Midbrain (tissue), 1 donor: ENCODE results near the gene KRTAP10-12.
"Not testable (repeated sequence)": the region's sequence is repeated elsewhere in the genome, so short reads cannot be mapped to it uniquely, and the experiment has no call there.

ENCODE experiments used
- DNase-seq: peaks from one replicate; lab custom pipeline; 2025; lab: John Stamatoyannopoulos, UW

KRTAP10-12 gene, protein sequence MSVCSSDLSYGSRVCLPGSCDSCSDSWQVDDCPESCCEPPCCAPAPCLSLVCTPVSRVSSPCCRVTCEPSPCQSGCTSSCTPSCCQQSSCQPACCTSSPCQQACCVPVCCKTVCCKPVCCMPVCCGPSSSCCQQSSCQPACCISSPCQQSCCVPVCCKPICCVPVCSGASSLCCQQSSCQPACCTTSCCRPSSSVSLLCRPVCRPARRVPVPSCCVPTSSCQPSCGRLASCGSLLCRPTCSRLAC

DNA sequence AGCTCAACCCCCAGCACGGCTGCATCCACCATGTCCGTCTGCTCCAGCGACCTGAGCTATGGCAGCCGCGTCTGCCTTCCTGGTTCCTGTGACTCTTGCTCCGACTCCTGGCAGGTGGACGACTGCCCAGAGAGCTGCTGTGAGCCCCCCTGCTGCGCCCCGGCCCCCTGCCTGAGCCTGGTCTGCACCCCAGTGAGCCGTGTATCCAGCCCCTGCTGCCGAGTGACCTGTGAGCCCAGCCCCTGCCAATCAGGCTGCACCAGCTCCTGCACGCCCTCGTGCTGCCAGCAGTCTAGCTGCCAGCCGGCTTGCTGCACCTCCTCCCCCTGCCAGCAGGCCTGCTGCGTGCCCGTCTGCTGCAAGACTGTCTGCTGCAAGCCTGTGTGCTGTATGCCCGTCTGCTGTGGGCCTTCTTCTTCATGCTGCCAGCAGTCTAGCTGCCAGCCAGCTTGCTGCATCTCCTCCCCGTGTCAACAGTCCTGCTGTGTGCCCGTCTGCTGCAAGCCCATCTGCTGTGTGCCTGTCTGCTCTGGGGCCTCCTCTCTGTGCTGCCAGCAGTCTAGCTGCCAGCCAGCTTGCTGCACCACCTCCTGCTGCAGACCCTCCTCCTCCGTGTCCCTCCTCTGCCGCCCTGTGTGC, at the start of gene KRTAP10-12:
KRTAP10-12 (plus strand) TSS at position 1 of the 639 bp plus-strand sequence; CDS start at position 31, 30 bp downstream.
- DNase-seq: not testable (repeated sequence)

GRCh38 chr21:44647222-44647552, 49.8 kb upstream of the KRTAP10-12 start:
- DNase-seq: no peak

DNA sequence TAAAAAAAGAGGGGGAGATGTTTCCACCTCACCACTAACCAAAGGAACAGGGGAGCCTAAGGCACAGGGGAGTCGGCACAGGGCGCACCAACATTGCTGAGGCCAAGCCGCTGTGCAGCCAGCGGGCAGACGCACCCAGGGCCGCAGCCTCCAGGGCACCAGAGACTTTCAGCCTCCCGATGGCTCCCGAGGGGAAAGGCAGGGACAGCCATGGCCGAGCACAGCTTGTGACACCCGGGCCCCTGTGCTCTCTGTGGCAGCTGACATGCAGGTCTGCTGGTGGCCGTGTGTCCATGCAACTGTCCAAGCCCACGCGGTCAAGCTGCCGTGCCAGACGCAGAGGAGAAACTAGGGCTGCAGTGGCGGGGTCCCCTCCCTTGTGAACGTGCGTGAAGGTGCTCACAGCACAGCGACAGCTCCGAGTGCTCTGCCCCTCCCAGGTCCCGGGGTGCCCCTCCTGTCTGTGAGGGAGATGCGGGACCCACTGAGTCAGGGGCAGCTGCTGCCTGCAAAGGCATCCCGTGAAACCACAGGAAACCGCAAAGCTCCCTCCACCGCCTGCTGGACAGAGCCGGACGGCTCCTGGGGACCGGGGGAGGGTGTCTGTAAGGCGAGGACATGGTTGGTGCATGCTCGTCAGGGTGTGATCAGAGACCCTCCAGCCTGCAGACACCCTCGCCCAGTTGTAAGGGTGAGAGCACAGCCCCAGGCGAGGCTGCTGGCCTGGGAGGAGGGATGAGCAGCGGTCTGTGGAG, 48.2 kb upstream of the KRTAP10-12 start:
- DNase-seq: no peak

DNA sequence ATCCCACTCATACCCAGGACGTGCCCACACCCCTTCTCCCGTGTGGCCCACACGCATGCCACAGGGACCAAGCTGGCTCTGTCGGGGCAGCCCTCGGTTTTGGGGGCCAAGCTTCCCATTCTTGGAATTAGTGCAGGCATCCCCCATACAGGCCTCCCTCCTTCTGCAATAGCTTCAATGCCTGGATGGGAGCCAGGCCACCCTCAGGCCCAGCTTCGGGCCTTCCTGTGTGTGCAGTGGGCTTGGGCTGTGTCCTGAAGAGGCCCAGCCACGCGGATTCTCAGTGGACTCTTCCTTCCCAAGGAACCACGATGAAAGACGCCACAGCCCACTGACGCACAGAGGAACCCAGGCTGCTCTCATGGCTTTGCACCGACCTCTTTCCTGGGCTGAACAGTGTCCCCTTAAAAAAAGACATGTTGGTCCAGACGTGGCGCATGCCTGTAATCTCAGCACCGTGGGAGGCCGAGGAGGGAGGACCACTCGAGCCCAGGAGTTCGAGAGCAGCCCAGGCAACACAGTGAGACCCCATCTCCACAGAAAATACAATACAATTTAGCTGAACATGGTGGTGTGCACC, 47.4 kb upstream of the KRTAP10-12 start:
- DNase-seq: no peak

GRCh38 chr21:44650265-44650972, 46.6 kb upstream of the KRTAP10-12 start:
- no peak for DNase-seq

DNA sequence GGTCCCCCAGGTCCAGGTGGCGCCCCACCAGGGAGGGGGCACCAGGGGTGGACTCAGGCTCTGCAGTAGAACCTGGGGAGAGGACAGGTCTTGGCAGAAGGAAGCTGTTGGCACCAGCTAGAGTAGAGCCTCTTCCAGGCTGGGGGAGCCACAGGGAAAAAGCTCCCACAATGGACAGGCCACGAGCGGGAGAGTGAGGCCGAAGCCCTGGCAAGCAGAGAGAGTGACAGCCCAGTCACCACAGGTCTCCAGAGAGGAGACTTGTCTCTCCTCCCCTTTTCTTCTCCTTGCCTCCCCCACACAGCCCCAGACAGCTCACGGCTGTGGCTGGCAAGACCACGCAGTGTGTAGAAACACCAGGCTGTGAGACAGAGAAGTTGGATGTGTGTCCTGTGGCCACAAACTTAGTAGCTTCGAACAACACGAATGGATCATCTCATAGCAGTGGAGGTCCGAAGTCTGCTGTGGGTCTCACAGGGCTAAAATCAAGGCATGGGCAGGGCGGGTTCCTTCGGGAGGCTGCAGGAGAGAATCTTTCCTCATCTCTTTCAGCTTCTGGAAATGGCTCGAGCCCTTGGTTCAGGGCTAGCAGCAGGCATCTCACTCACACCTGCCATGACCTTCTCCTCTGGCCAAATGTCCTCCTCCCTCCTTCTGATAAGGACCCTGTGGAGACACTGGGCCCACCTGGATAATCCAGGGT, 45.8 kb upstream of the KRTAP10-12 start:
- no peak for DNase-seq

DNA sequence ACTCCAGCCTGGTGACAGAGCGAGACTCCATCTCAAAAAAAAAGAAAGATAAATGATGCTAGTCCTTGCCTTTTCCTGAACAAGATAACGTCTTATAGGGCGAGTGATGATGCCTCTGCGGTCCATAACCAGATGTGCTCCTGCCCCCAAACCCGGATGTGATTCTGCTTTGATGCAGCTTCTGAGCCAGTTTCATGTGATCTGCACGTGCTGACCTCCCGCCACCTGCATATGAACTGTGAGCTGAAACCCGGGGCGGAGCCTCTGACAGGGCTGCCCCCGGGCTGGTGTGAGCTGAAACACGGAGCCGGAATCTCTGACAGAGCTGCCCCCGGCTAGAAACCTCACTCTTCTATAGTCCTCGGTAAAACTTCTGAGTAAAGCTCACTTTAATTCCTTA, 43.8 kb upstream of the KRTAP10-12 start:
- no peak for DNase-seq

GRCh38 chr21:44653656-44654575, 43.1 kb upstream of the KRTAP10-12 start:
- DNase-seq: no peak

DNA sequence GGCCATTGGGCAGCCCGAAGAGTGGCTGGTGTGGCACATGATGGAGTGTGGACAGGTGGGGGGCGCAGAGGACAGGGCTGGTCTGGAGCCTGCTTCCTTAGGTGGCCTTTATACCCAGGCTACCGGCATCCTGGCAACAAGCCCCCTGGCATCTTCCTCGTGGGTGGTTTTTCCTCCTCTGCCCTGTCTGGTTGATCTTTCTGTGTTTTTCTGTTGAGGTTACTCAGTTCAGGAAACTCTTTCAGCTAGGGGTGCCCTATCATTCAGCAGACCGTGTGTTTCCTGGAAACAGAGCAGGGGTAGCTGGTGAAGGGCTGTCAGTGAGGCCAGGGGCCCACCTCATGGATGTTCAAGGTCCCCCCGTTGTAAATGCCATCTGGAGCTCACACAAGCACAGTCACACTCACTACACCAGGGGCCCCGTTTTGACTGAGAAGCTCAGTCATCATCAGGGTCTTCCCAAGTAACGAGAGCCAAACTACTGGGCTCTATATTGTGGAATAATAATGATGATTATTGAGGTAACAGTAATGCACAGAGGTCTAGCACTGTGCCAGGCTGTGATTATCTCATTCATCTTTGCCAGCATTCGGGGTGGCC, 42.3 kb upstream of the KRTAP10-12 start, which contains the start of gene KRTAP12-4:
KRTAP12-4 (minus strand) TSS at position 84 of the 600 bp plus-strand sequence; CDS start at position 39, 45 bp downstream.
- DNase-seq: no peak

- DNase-seq: no peak
These were observed 40.1 kb upstream of the KRTAP10-12 start for GRCh38 chr21:44656868-44657267.

GRCh38 chr21:44657635-44658540, 39.1 kb upstream of the KRTAP10-12 start, which contains the start of gene KRTAP12-3:
Gene KRTAP12-3 (plus strand): TSS chr21:44657932. CDS start chr21:44657980, 48 bp downstream.
- DNase-seq: no peak

- no peak for DNase-seq
These were observed 38.4 kb upstream of the KRTAP10-12 start for GRCh38 chr21:44658541-44658910.

GRCh38 chr21:44658913-44659595, 37.9 kb upstream of the KRTAP10-12 start:
- DNase-seq: no peak

GRCh38 chr21:44661567-44661966, 35.4 kb upstream of the KRTAP10-12 start:
- not testable (repeated sequence) for DNase-seq

GRCh38 chr21:44664691-44665090, 32.3 kb upstream of the KRTAP10-12 start:
- no peak for DNase-seq

DNA sequence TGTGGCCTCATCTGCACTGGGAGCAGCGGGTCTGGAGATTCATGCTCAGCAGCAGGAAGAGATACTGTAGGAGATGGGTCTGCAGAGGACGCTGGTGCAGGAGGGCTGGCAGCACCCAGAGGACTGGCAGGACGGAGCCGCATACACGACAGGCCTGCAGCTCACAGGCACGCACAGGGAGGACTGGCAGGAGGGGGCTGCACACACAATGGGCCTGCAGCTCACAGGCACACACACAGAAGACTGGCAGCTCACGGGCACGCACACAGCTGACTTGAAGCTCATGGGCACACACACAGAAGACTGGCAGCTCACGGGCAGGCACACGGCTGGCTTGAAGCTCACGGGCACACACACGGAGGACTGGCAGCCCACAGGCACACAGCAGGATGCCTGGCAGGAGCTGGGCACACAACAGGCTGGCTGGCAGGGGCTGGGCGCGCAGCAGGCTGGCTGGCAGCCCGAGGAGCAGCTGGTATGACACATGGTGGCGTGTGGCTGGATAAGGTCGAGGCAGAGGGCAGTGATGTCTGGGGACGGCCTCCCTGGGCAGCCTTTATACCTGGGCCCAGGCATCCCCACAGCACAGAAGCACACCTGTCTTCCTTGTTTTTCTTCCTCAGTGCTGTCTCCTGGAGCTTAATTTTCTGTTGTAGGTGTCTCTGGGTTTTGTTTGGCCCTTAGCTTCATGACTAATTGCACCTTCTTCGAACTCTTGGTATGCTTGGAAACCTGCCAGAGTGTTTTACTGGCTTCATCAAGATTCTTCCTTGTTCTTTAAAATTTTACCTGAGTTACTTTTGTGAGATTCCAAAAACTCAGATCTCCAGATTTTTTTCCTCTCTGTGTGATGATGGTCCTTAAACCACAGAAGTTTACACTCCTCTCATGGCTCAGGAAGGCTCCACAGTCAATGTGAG, 30.3 kb upstream of the KRTAP10-12 start, which contains the start of gene KRTAP12-2:
KRTAP12-2 (minus strand) TSS at position 527 of the 920 bp plus-strand sequence; CDS start at position 486, 41 bp downstream.
- DNase-seq: no peak

DNA sequence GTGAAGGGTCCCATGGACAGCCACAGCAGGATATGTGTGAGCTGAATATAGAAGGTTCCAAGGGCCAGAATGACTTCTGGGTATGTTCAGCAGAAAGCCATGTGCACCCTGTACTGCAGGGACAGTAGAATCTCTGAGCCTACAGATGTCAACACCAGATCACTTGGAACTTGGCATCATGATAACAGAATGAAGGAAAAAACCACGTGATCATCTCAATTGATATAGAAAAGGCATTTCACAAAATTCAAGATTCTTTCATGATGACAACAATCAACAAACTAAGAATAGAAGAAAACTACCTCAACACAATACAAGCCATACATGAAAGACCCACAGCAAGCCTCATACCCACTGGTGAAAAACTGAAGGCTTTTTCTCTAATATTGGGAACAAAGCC, 29.4 kb upstream of the KRTAP10-12 start:
- no peak for DNase-seq
